HCT116 (cell line): ENCODE results near the gene TRAF2.

Experiments used
- CEBPB ChIP-seq: IDR thresholded peaks from 2 replicates; pipeline ENCODE4 v1.6.1; 2012; ENCODE audit warnings: low read depth
- CTCF ChIP-seq, 3 experiments: fragments of 200-600 bp in 1 of 3; sonication (generic) in 1 of 3; IDR thresholded peaks in 2 of 3; conservative IDR thresholded peaks in 1 of 3; 2 replicates each; pipeline ENCODE4 v1.5.1; 2012 to 2017; ENCODE audit warnings: low read depth in 2 of 3, low read length in 2 of 3, antibody characterized with exemption in 1 of 3, borderline replicate concordance in 1 of 3, control low read depth in 1 of 3, mild to moderate bottlenecking in 1 of 3, mixed read lengths in 1 of 3, mixed run types in 1 of 3, moderate library complexity in 1 of 3; ENCODE audit not compliant: insufficient read depth in 1 of 3
- EZH2 ChIP-seq: fragments of 200-600 bp; sonication (generic); IDR thresholded peaks from 2 replicates; pipeline ENCODE4 v1.6.1; 2017; ENCODE audit warnings: antibody characterized with exemption, mixed run types
- POLR2A ChIP-seq: IDR thresholded peaks from 2 replicates; pipeline ENCODE4 v1.7.0; 2011; ENCODE audit warnings: borderline replicate concordance; ENCODE audit not compliant: insufficient read depth, insufficient read length; ENCODE audit errors: extremely low read depth
- SIN3A ChIP-seq: IDR thresholded peaks from 2 replicates; pipeline ENCODE4 v1.6.1; 2012; ENCODE audit warnings: low read depth
- SP1 ChIP-seq: IDR thresholded peaks from 2 replicates; pipeline ENCODE4 v1.6.1; 2012; ENCODE audit warnings: low read depth

- TF ChIP-seq CTCF (IDR thresholded peaks at IDR 0.05 in 2 of 3, conservative IDR thresholded peaks at IDR 0.05 in 1 of 3; ENCODE audit: borderline replicate concordance in 1 of 3, insufficient read depth in 1 of 3, low read depth in 2 of 3, low read length in 2 of 3) (no peak), EZH2 (no peak), CEBPB (no peak), SIN3A (no peak), POLR2A (no peak), SP1 (no peak)
Measured at GRCh38 chr9:136916330-136917184, 30.2 kb downstream of the TRAF2 start.
